H9 (cell line): ENCODE data around the gene CENPQ. TPM values are rescaled to one million over a fixed set of nuclear protein-coding genes. Genes with fewer than 3 reads are reported as not detected.

Source experiments
- DNase-seq: peaks from one replicate; pipeline ENCODE4 v3.0.0-alpha.2; 2017
- H2AFZ ChIP-seq: one replicate; pipeline ENCODE4 v1.6.1; 2013; ENCODE audit warnings: mild to moderate bottlenecking, low read length, control low read depth, moderate library complexity
- H2AK5ac ChIP-seq: 2 replicates; pipeline ENCODE4 v1.6.1; 2013; ENCODE audit warnings: low read length, control low read depth, mixed read lengths; ENCODE audit not compliant: insufficient read length
- H2BK120ac ChIP-seq: one replicate; pipeline ENCODE4 v1.6.1; 2013; ENCODE audit warnings: low read depth, mild to moderate bottlenecking, low read length, control low read depth, inconsistent platforms; ENCODE audit not compliant: poor library complexity, severe bottlenecking
- H2BK12ac ChIP-seq: 2 replicates; pipeline ENCODE4 v1.6.1; 2013; ENCODE audit warnings: low read length, control low read depth, mixed read lengths, low read depth; ENCODE audit not compliant: insufficient read length
- H2BK15ac ChIP-seq: 2 replicates; pipeline ENCODE4 v1.6.1; 2013; ENCODE audit warnings: low read depth, low read length, control low read depth
- H2BK20ac ChIP-seq: one replicate; pipeline ENCODE4 v1.6.1; 2013; ENCODE audit warnings: low read depth, mild to moderate bottlenecking, low read length, control low read depth, inconsistent platforms; ENCODE audit not compliant: poor library complexity, severe bottlenecking
- H2BK5ac ChIP-seq: 2 replicates; pipeline ENCODE4 v1.6.1; 2013; ENCODE audit warnings: low read length, control low read depth, mixed read lengths; ENCODE audit not compliant: insufficient read length
- H3K14ac ChIP-seq: 2 replicates; pipeline ENCODE4 v1.6.1; 2013; ENCODE audit warnings: low read length, control low read depth; ENCODE audit not compliant: insufficient read depth
- H3K18ac ChIP-seq: 2 replicates; pipeline ENCODE4 v1.6.1; 2013; ENCODE audit warnings: low read depth, mild to moderate bottlenecking, mixed read lengths, low read length, control low read depth; ENCODE audit not compliant: insufficient read length
- H3K23ac ChIP-seq: 2 replicates; pipeline ENCODE4 v1.6.1; 2013; ENCODE audit warnings: low read length, control low read depth, mixed read lengths, low read depth; ENCODE audit not compliant: insufficient read length
- H3K23me2 ChIP-seq: 2 replicates; pipeline ENCODE4 v1.6.1; 2013; ENCODE audit warnings: low read depth, mild to moderate bottlenecking, mixed read lengths, low read length, control low read depth; ENCODE audit not compliant: insufficient read length, poor library complexity, severe bottlenecking
- H3K27ac ChIP-seq: 2 replicates; pipeline ENCODE4 v1.5.1; 2013; ENCODE audit warnings: low read length, control low read depth, mixed read lengths, low read depth; ENCODE audit not compliant: insufficient read length
- H3K27me3 ChIP-seq: 2 replicates; pipeline ENCODE4 v1.6.1; 2013; ENCODE audit warnings: low read length, control low read depth, inconsistent platforms; ENCODE audit not compliant: insufficient read depth
- H3K4ac ChIP-seq: 2 replicates; pipeline ENCODE4 v1.6.1; 2013; ENCODE audit warnings: low read depth, mild to moderate bottlenecking, control low read depth, inconsistent platforms, low read length, moderate library complexity
- H3K4me1 ChIP-seq: 2 replicates; pipeline ENCODE4 v1.6.1; 2013; ENCODE audit warnings: low read length, control low read depth, inconsistent platforms; ENCODE audit not compliant: insufficient read depth
- H3K4me2 ChIP-seq: 2 replicates; pipeline ENCODE4 v1.6.1; 2013; ENCODE audit warnings: low read length, control low read depth, mixed read lengths; ENCODE audit not compliant: insufficient read length, insufficient read depth
- H3K56ac ChIP-seq: 2 replicates; pipeline ENCODE4 v1.6.1; 2013; ENCODE audit warnings: low read depth, mild to moderate bottlenecking, mixed read lengths, low read length, control low read depth; ENCODE audit not compliant: insufficient read length
- H3K79me1 ChIP-seq: 2 replicates; pipeline ENCODE4 v1.6.1; 2013; ENCODE audit warnings: low read depth, mild to moderate bottlenecking, moderate library complexity, low read length, control low read depth, inconsistent platforms; ENCODE audit not compliant: insufficient read depth, poor library complexity, severe bottlenecking
- H3K79me2 ChIP-seq: 2 replicates; pipeline ENCODE4 v1.6.1; 2013; ENCODE audit warnings: low read length, control low read depth, inconsistent platforms; ENCODE audit not compliant: insufficient read depth
- H3K9ac ChIP-seq: 2 replicates; pipeline ENCODE4 v1.6.1; 2013; ENCODE audit warnings: low read length, control low read depth, mixed read lengths; ENCODE audit not compliant: insufficient read length; ENCODE audit errors: extremely low read depth
- H3K9me3 ChIP-seq: one replicate; pipeline ENCODE4 v1.6.1; 2013; ENCODE audit warnings: low read depth, low read length, inconsistent platforms; ENCODE audit not compliant: control insufficient read depth
- H3T11ph ChIP-seq: one replicate; pipeline ENCODE4 v1.6.1; 2013; ENCODE audit warnings: mild to moderate bottlenecking, low read length, control low read depth, inconsistent platforms
- H4K20me1 ChIP-seq: one replicate; pipeline ENCODE4 v1.6.1; 2013; ENCODE audit not compliant: control insufficient read depth, insufficient read length, insufficient read depth
- H4K5ac ChIP-seq: 2 replicates; pipeline ENCODE4 v1.6.1; 2013; ENCODE audit warnings: low read depth, mild to moderate bottlenecking, mixed read lengths, low read length, control low read depth; ENCODE audit not compliant: insufficient read length
- H4K8ac ChIP-seq: replicated peaks from 2 replicates; pipeline ENCODE4 v1.6.1; 2013; ENCODE audit warnings: low read length, control low read depth, mixed read lengths, low read depth; ENCODE audit not compliant: insufficient read length
- H4K91ac ChIP-seq: 2 replicates; pipeline ENCODE4 v1.6.1; 2013; ENCODE audit warnings: low read depth, mild to moderate bottlenecking, moderate library complexity, mixed read lengths, low read length, control low read depth; ENCODE audit not compliant: insufficient read length
- H3K27ac Mint-ChIP-seq, 3 experiments: 2 replicates in 2 of 3; 3 replicates in 1 of 3; pipeline ENCODE4 v1.8.0; 2020 to 2021; ENCODE audit warnings: mixed read lengths in 3 of 3, mild to moderate bottlenecking in 1 of 3, moderate library complexity in 1 of 3
- H3K27me3 Mint-ChIP-seq: 2 replicates; pipeline ENCODE4 v1.8.0; 2021; ENCODE audit warnings: low read depth, mild to moderate bottlenecking, moderate library complexity, mixed read lengths
- H3K36me3 Mint-ChIP-seq, 3 experiments: 2 replicates in 2 of 3; 3 replicates in 1 of 3; pipeline ENCODE4 v1.8.0; 2020 to 2021; ENCODE audit warnings: low read depth in 3 of 3, mixed read lengths in 3 of 3; ENCODE audit not compliant: insufficient read depth in 1 of 3
- H3K4me1 Mint-ChIP-seq, 2 experiments: 2 replicates each; pipeline ENCODE4 v1.8.0; 2020; ENCODE audit warnings: mixed read lengths in 2 of 2
- H3K4me3 Mint-ChIP-seq, 2 experiments: 2 replicates in 1 of 2; 3 replicates in 1 of 2; pipeline ENCODE4 v1.8.0; 2020 to 2021; ENCODE audit warnings: mild to moderate bottlenecking in 2 of 2, mixed read lengths in 2 of 2, moderate library complexity in 1 of 2
- H3K9me3 Mint-ChIP-seq, 2 experiments: 2 replicates in 1 of 2; 3 replicates in 1 of 2; pipeline ENCODE4 v1.8.0; 2020; ENCODE audit warnings: mild to moderate bottlenecking in 2 of 2, mixed read lengths in 2 of 2, moderate library complexity in 1 of 2
- WGBS: extraction: QIAGEN DNeasy Blood & Tissue Kit; methylation state at CpG from one replicate; pipeline ENCODE4 v1.1.7; 2013; ENCODE audit warnings: missing lambda C conversion rate, low lambda C conversion rate, mixed read lengths; ENCODE audit not compliant: insufficient read length; ENCODE audit errors: extremely low coverage; 5-methylcytosine and 5-hydroxymethylcytosine counted together
- total RNA-seq: library from RNA; stranded (reverse); gene quantifications from 2 replicates; pipeline ENCODE4 v1.2.1, GENCODE V29; 2021
- TF ChIP-seq, protein P1 (sequence below): fragments of 200-600 bp; sonication (generic); conservative IDR thresholded peaks from 3 replicates; pipeline ENCODE4 v1.8.0; 2021; ENCODE audit warnings: antibody characterized with exemption, mild to moderate bottlenecking

The CENPQ gene
- total RNA-seq, 1 experiment from 2014 or later: 15.5 TPM

DNA sequence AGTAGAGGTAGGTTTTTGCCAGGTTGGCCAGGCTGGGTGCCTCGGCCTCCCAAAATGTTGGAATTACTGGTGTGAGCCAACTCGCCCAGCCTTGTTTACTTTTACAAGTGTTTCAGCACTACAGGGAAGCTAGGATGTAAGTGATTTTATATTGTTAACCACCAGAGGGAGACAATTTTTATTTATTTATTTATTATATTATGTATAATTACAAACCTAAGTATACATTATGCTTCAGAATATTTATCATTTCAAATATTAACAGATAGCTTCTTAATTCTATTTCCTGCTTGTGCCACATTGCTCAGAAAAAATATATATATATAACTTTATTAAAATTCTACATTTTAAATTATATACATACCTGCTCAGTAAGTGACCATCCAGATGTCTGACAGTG lies 9.9 kb upstream of the CENPQ start:
- no peak overlapping the region for H4K5ac ChIP-seq
- H3K23me2 ChIP-seq: no peaks in the 10 kb centered on the region
- no peak overlapping the region for H3K23ac ChIP-seq
- no CpG with 5 or more reads among the region's 2 CpGs for WGBS
- no peak overlapping the region for H2BK120ac ChIP-seq
- H3K27me3 ChIP-seq: no peaks in the 10 kb centered on the region
- H2BK12ac ChIP-seq: no peak overlapping the region
- H2AK5ac ChIP-seq: no peak overlapping the region
- H2BK5ac ChIP-seq: no peak overlapping the region
- H3K9me3 ChIP-seq: no peaks in the 10 kb centered on the region
- H3K9ac ChIP-seq: no peak overlapping the region
- TF ChIP-seq, protein P1, sequence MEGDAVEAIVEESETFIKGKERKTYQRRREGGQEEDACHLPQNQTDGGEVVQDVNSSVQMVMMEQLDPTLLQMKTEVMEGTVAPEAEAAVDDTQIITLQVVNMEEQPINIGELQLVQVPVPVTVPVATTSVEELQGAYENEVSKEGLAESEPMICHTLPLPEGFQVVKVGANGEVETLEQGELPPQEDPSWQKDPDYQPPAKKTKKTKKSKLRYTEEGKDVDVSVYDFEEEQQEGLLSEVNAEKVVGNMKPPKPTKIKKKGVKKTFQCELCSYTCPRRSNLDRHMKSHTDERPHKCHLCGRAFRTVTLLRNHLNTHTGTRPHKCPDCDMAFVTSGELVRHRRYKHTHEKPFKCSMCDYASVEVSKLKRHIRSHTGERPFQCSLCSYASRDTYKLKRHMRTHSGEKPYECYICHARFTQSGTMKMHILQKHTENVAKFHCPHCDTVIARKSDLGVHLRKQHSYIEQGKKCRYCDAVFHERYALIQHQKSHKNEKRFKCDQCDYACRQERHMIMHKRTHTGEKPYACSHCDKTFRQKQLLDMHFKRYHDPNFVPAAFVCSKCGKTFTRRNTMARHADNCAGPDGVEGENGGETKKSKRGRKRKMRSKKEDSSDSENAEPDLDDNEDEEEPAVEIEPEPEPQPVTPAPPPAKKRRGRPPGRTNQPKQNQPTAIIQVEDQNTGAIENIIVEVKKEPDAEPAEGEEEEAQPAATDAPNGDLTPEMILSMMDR: peak; percentile 63
- no peak overlapping the region for H3K4me2 ChIP-seq
- H2AFZ ChIP-seq: no peak overlapping the region
- H3K27ac ChIP-seq: no peak overlapping the region
- no peak overlapping the region for H3K14ac ChIP-seq
- H3K56ac ChIP-seq: no peak overlapping the region
- no peak overlapping the region for H3K4ac ChIP-seq
- H3K4me3 Mint-ChIP-seq: no peak overlapping the region
- no peak overlapping the region for H2BK15ac ChIP-seq
- H3K9me3 Mint-ChIP-seq: no peaks in the 10 kb centered on the region
- no peaks in the 10 kb centered on the region for H3K79me2 ChIP-seq
- H4K8ac ChIP-seq: no peak overlapping the region
- H3K36me3 Mint-ChIP-seq: peaks cover 0 to 11% (median 9%) of the 10 kb centered on the region in 3 experiments; a peak in 4 of 7 replicates
- H3K18ac ChIP-seq: no peak overlapping the region
- no peaks in the 10 kb centered on the region for H3K4me1 Mint-ChIP-seq
- H4K91ac ChIP-seq: no peak overlapping the region
- no peak for DNase-seq
- no peaks in the 10 kb centered on the region for H3K27me3 Mint-ChIP-seq
- no peaks in the 10 kb centered on the region for H3K4me1 ChIP-seq
- H2BK20ac ChIP-seq: no peak overlapping the region
- H3T11ph ChIP-seq: no peak overlapping the region
- H3K27ac Mint-ChIP-seq: no peak overlapping the region
- H3K79me1 ChIP-seq: no peaks in the 10 kb centered on the region
- H4K20me1 ChIP-seq: no peaks in the 10 kb centered on the region
